H9 (cell line): Measurements from ENCODE around the gene ASMTL. TPM values are rescaled to one million over a fixed set of nuclear protein-coding genes. Genes with fewer than 3 reads are reported as not detected.

ENCODE experiments used
- DNase-seq: peaks from one replicate; pipeline ENCODE4 v3.0.0-alpha.2; 2017
- H2AFZ ChIP-seq: one replicate; pipeline ENCODE4 v1.6.1; 2013; ENCODE audit warnings: mild to moderate bottlenecking, low read length, control low read depth, moderate library complexity
- H2AK5ac ChIP-seq: 2 replicates; pipeline ENCODE4 v1.6.1; 2013; ENCODE audit warnings: low read length, control low read depth, mixed read lengths; ENCODE audit not compliant: insufficient read length
- H2BK120ac ChIP-seq: one replicate; pipeline ENCODE4 v1.6.1; 2013; ENCODE audit warnings: low read depth, mild to moderate bottlenecking, low read length, control low read depth, inconsistent platforms; ENCODE audit not compliant: poor library complexity, severe bottlenecking
- H2BK12ac ChIP-seq: 2 replicates; pipeline ENCODE4 v1.6.1; 2013; ENCODE audit warnings: low read length, control low read depth, mixed read lengths, low read depth; ENCODE audit not compliant: insufficient read length
- H2BK15ac ChIP-seq: 2 replicates; pipeline ENCODE4 v1.6.1; 2013; ENCODE audit warnings: low read depth, low read length, control low read depth
- H2BK20ac ChIP-seq: one replicate; pipeline ENCODE4 v1.6.1; 2013; ENCODE audit warnings: low read depth, mild to moderate bottlenecking, low read length, control low read depth, inconsistent platforms; ENCODE audit not compliant: poor library complexity, severe bottlenecking
- H2BK5ac ChIP-seq: 2 replicates; pipeline ENCODE4 v1.6.1; 2013; ENCODE audit warnings: low read length, control low read depth, mixed read lengths; ENCODE audit not compliant: insufficient read length
- H3K14ac ChIP-seq: 2 replicates; pipeline ENCODE4 v1.6.1; 2013; ENCODE audit warnings: low read length, control low read depth; ENCODE audit not compliant: insufficient read depth
- H3K18ac ChIP-seq: 2 replicates; pipeline ENCODE4 v1.6.1; 2013; ENCODE audit warnings: low read depth, mild to moderate bottlenecking, mixed read lengths, low read length, control low read depth; ENCODE audit not compliant: insufficient read length
- H3K23ac ChIP-seq: 2 replicates; pipeline ENCODE4 v1.6.1; 2013; ENCODE audit warnings: low read length, control low read depth, mixed read lengths, low read depth; ENCODE audit not compliant: insufficient read length
- H3K23me2 ChIP-seq: 2 replicates; pipeline ENCODE4 v1.6.1; 2013; ENCODE audit warnings: low read depth, mild to moderate bottlenecking, mixed read lengths, low read length, control low read depth; ENCODE audit not compliant: insufficient read length, poor library complexity, severe bottlenecking
- H3K27ac ChIP-seq: 2 replicates; pipeline ENCODE4 v1.5.1; 2013; ENCODE audit warnings: low read length, control low read depth, mixed read lengths, low read depth; ENCODE audit not compliant: insufficient read length
- H3K27me3 ChIP-seq: 2 replicates; pipeline ENCODE4 v1.6.1; 2013; ENCODE audit warnings: low read length, control low read depth, inconsistent platforms; ENCODE audit not compliant: insufficient read depth
- H3K4ac ChIP-seq: 2 replicates; pipeline ENCODE4 v1.6.1; 2013; ENCODE audit warnings: low read depth, mild to moderate bottlenecking, control low read depth, inconsistent platforms, low read length, moderate library complexity
- H3K4me1 ChIP-seq: 2 replicates; pipeline ENCODE4 v1.6.1; 2013; ENCODE audit warnings: low read length, control low read depth, inconsistent platforms; ENCODE audit not compliant: insufficient read depth
- H3K4me2 ChIP-seq: 2 replicates; pipeline ENCODE4 v1.6.1; 2013; ENCODE audit warnings: low read length, control low read depth, mixed read lengths; ENCODE audit not compliant: insufficient read length, insufficient read depth
- H3K56ac ChIP-seq: 2 replicates; pipeline ENCODE4 v1.6.1; 2013; ENCODE audit warnings: low read depth, mild to moderate bottlenecking, mixed read lengths, low read length, control low read depth; ENCODE audit not compliant: insufficient read length
- H3K79me1 ChIP-seq: 2 replicates; pipeline ENCODE4 v1.6.1; 2013; ENCODE audit warnings: low read depth, mild to moderate bottlenecking, moderate library complexity, low read length, control low read depth, inconsistent platforms; ENCODE audit not compliant: insufficient read depth, poor library complexity, severe bottlenecking
- H3K79me2 ChIP-seq: 2 replicates; pipeline ENCODE4 v1.6.1; 2013; ENCODE audit warnings: low read length, control low read depth, inconsistent platforms; ENCODE audit not compliant: insufficient read depth
- H3K9ac ChIP-seq: 2 replicates; pipeline ENCODE4 v1.6.1; 2013; ENCODE audit warnings: low read length, control low read depth, mixed read lengths; ENCODE audit not compliant: insufficient read length; ENCODE audit errors: extremely low read depth
- H3K9me3 ChIP-seq: one replicate; pipeline ENCODE4 v1.6.1; 2013; ENCODE audit warnings: low read depth, low read length, inconsistent platforms; ENCODE audit not compliant: control insufficient read depth
- H3T11ph ChIP-seq: one replicate; pipeline ENCODE4 v1.6.1; 2013; ENCODE audit warnings: mild to moderate bottlenecking, low read length, control low read depth, inconsistent platforms
- H4K20me1 ChIP-seq: one replicate; pipeline ENCODE4 v1.6.1; 2013; ENCODE audit not compliant: control insufficient read depth, insufficient read length, insufficient read depth
- H4K5ac ChIP-seq: 2 replicates; pipeline ENCODE4 v1.6.1; 2013; ENCODE audit warnings: low read depth, mild to moderate bottlenecking, mixed read lengths, low read length, control low read depth; ENCODE audit not compliant: insufficient read length
- H4K8ac ChIP-seq: replicated peaks from 2 replicates; pipeline ENCODE4 v1.6.1; 2013; ENCODE audit warnings: low read length, control low read depth, mixed read lengths, low read depth; ENCODE audit not compliant: insufficient read length
- H4K91ac ChIP-seq: 2 replicates; pipeline ENCODE4 v1.6.1; 2013; ENCODE audit warnings: low read depth, mild to moderate bottlenecking, moderate library complexity, mixed read lengths, low read length, control low read depth; ENCODE audit not compliant: insufficient read length
- H3K27ac Mint-ChIP-seq, 3 experiments: 2 replicates in 2 of 3; 3 replicates in 1 of 3; pipeline ENCODE4 v1.8.0; 2020 to 2021; ENCODE audit warnings: mixed read lengths in 3 of 3, mild to moderate bottlenecking in 1 of 3, moderate library complexity in 1 of 3
- H3K27me3 Mint-ChIP-seq: 2 replicates; pipeline ENCODE4 v1.8.0; 2021; ENCODE audit warnings: low read depth, mild to moderate bottlenecking, moderate library complexity, mixed read lengths
- H3K36me3 Mint-ChIP-seq, 3 experiments: 2 replicates in 2 of 3; 3 replicates in 1 of 3; pipeline ENCODE4 v1.8.0; 2020 to 2021; ENCODE audit warnings: low read depth in 3 of 3, mixed read lengths in 3 of 3; ENCODE audit not compliant: insufficient read depth in 1 of 3
- H3K4me1 Mint-ChIP-seq, 2 experiments: 2 replicates each; pipeline ENCODE4 v1.8.0; 2020; ENCODE audit warnings: mixed read lengths in 2 of 2
- H3K4me3 Mint-ChIP-seq, 2 experiments: 2 replicates in 1 of 2; 3 replicates in 1 of 2; pipeline ENCODE4 v1.8.0; 2020 to 2021; ENCODE audit warnings: mild to moderate bottlenecking in 2 of 2, mixed read lengths in 2 of 2, moderate library complexity in 1 of 2
- H3K9me3 Mint-ChIP-seq, 2 experiments: 2 replicates in 1 of 2; 3 replicates in 1 of 2; pipeline ENCODE4 v1.8.0; 2020; ENCODE audit warnings: mild to moderate bottlenecking in 2 of 2, mixed read lengths in 2 of 2, moderate library complexity in 1 of 2
- CTCF ChIP-seq: fragments of 200-600 bp; sonication (generic); conservative IDR thresholded peaks from 3 replicates; pipeline ENCODE4 v1.8.0; 2021; ENCODE audit warnings: antibody characterized with exemption, mild to moderate bottlenecking
- WGBS: extraction: QIAGEN DNeasy Blood & Tissue Kit; methylation state at CpG from one replicate; pipeline ENCODE4 v1.1.7; 2013; ENCODE audit warnings: missing lambda C conversion rate, low lambda C conversion rate, mixed read lengths; ENCODE audit not compliant: insufficient read length; ENCODE audit errors: extremely low coverage; 5-methylcytosine and 5-hydroxymethylcytosine counted together
- total RNA-seq: library from RNA; stranded (reverse); gene quantifications from 2 replicates; pipeline ENCODE4 v1.2.1, GENCODE V29; 2021

Gene ASMTL
- total RNA-seq, 1 experiment from 2014 or later = 59.8 TPM

DNA sequence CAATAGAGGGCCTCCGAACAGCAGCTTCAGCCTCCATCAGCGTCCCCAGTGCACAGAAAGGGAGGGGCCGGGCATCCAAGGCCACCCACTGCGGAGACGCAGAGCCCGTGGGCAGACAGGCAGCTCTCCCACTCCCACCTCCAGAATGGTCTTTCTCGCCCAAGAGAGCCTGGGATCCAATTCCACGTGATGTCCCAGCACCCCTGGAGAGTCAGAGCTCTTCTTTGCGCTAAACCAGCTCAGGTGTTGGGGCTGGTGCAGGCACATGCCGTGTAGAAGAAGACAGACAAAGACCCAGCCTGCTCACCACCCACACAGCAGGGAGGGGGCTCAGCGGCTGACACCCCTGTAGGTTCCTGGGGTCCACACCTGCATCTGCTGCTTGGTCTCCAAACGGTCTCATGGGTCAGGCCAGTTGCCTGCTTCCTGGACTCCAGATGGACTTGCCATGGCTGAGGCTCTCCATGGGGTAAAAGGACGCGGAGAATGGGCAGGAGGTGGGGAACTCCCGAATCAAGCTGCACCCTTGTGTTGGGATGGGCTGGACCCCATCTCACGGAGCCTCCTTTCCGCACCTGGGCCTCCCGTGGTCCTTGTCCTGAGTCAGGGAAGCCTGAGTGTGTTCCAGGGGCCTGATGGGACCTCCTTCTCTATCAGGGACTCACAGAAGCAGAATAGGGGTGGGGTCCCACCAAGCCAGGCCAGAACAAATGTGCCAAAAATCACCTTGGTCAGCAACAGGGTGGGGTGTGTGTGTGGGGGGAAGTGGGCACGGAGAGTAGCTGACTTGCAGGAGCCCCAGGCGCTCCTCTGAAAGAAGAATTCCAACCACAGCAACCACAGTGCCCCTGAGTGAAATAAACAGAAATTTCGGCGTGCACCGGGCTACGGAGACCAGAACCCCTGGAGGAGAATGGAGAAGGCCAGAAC, 11.6 kb upstream of the ASMTL start:
- WGBS = no CpG with 5 or more reads among the region's 24 CpGs
- H4K91ac ChIP-seq = no peak overlapping the region
- no peaks in the 10 kb centered on the region for H3K4me1 ChIP-seq
- H3K14ac ChIP-seq = no peak overlapping the region; the same call in 1 of the 2 replicates
- no peak overlapping the region for H2AFZ ChIP-seq
- H3K79me2 ChIP-seq = no peaks in the 10 kb centered on the region
- no peak overlapping the region for H3K9ac ChIP-seq
- H3K23ac ChIP-seq = no peak overlapping the region
- no peaks in the 10 kb centered on the region for H3K79me1 ChIP-seq
- H3T11ph ChIP-seq = no peak overlapping the region
- H2BK120ac ChIP-seq = no peak overlapping the region
- Mint-ChIP-seq H3K36me3 (no peaks in the 10 kb centered on the region), H3K9me3 (no peaks in the 10 kb centered on the region; a peak in 1 of 5 replicates), H3K4me1 (peaks cover 6% of the 10 kb centered on the region in 2 experiments), H3K27ac (no peak overlapping the region; a peak in 1 of 7 replicates), H3K27me3 (peaks cover 8% of the 10 kb centered on the region), H3K4me3 (no peak overlapping the region)
- no peak overlapping the region for H3K56ac ChIP-seq
- DNase-seq = peak; percentile 18
- H2BK5ac ChIP-seq = no peak overlapping the region
- no peak overlapping the region for H2AK5ac ChIP-seq
- no peak overlapping the region for H3K18ac ChIP-seq
- H2BK20ac ChIP-seq = no peak overlapping the region
- TF ChIP-seq CTCF = no peak
- H3K23me2 ChIP-seq = no peaks in the 10 kb centered on the region
- H4K8ac ChIP-seq = no peak overlapping the region
- H3K27me3 ChIP-seq = no peaks in the 10 kb centered on the region; the same call in 1 of the 2 replicates
- H3K4ac ChIP-seq = no peak overlapping the region
- 0 out of 2 replicates have a peak overlapping the region, but pooled peaks have one; percentile 12 for H2BK15ac ChIP-seq
- H2BK12ac ChIP-seq = no peak overlapping the region
- no peak overlapping the region for H4K5ac ChIP-seq
- no peaks in the 10 kb centered on the region for H4K20me1 ChIP-seq
- H3K27ac ChIP-seq = no peak overlapping the region
- no peak overlapping the region for H3K4me2 ChIP-seq
- no peaks in the 10 kb centered on the region for H3K9me3 ChIP-seq
